Measurements from ENCODE around the gene TIPARP.

DNA sequence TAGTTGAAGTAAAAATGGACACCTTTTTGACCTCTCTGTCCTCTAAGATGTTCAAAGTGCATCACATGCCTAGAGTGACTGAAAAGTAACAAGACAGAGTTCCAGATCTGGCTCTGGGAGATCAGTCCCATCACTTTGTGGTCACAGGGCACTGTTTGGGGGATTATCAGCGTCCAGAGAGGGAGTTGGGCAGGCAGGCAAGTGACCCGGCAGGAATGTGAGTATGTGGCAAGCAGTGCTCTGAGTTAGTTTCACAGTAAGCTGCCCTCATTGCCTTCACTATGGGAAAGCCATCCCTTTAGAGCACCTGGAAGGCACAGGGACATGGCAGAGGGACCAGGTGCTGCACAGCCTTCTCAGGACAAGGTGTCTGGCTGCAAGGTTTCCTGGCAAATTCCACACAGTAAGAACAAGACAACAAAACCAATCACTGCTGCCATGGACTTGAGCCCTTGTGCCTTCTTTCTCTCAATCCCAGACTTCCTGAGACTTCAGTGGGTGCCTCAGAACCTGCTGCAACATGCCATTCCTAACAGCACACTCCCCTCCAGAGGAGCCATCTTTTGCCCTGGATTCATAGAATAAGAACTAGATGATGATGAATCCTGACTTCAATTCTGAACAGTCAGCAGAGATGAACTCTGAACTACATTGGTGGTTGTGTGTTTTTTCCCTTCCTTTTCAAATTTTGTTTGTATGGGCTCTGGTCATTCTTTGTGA lies 55.2 kb downstream of the TIPARP start:
- no peak for TF ChIP-seq EP300 (IDR thresholded peaks at IDR 0.05)
- TF ChIP-seq, protein P1, sequence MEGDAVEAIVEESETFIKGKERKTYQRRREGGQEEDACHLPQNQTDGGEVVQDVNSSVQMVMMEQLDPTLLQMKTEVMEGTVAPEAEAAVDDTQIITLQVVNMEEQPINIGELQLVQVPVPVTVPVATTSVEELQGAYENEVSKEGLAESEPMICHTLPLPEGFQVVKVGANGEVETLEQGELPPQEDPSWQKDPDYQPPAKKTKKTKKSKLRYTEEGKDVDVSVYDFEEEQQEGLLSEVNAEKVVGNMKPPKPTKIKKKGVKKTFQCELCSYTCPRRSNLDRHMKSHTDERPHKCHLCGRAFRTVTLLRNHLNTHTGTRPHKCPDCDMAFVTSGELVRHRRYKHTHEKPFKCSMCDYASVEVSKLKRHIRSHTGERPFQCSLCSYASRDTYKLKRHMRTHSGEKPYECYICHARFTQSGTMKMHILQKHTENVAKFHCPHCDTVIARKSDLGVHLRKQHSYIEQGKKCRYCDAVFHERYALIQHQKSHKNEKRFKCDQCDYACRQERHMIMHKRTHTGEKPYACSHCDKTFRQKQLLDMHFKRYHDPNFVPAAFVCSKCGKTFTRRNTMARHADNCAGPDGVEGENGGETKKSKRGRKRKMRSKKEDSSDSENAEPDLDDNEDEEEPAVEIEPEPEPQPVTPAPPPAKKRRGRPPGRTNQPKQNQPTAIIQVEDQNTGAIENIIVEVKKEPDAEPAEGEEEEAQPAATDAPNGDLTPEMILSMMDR (IDR thresholded peaks at IDR 0.05) = no peak

Measured in sigmoid colon (tissue), 4 donors.